Gastrocnemius medialis (tissue), 4 donors: Measurements from ENCODE around the gene MYO9A. TPM values are rescaled to one million over a fixed set of nuclear protein-coding genes. Genes with fewer than 3 reads are reported as not detected.
"Not testable (repeated sequence)": the region's sequence is repeated elsewhere in the genome, so short reads cannot be mapped to it uniquely, and the experiment has no call there.

Experiments
- ATAC-seq, 2 donors: fragments of 150-250 bp; one replicate each; pipeline ENCODE4 v1.9.1; 2016
- DNase-seq, 2 donors: peaks; one replicate each; pipeline ENCODE4 v3.0.0-alpha.2; 2019
- H3K27ac ChIP-seq, 4 donors: fragments of 200-600 bp; sonication (generic); 1 replicate in 1 of 4; 2 replicates in 3 of 4; pipeline ENCODE4 v1.5.1; 2016 to 2018; ENCODE audit warnings: mild to moderate bottlenecking in 2 of 4, moderate library complexity in 1 of 4
- H3K27me3 ChIP-seq, 3 donors: fragments of 200-600 bp; sonication (generic) in 2 of 3; 1 replicate in 1 of 3; 2 replicates in 2 of 3; pipeline versions ENCODE4 v1.5.1 to v1.6.0; 2016 to 2019; ENCODE audit warnings: mild to moderate bottlenecking in 1 of 3, moderate library complexity in 1 of 3
- H3K36me3 ChIP-seq, 2 donors: fragments of 200-600 bp; sonication (generic) in 1 of 2; one replicate each; pipeline ENCODE4 v1.5.1; 2017 to 2018
- H3K4me1 ChIP-seq, 2 donors: fragments of 200-600 bp; sonication (generic) in 1 of 2; one replicate each; pipeline ENCODE4 v1.5.1; 2016 to 2017; ENCODE audit warnings: mild to moderate bottlenecking in 2 of 2
- H3K4me3 ChIP-seq, 4 donors: fragments of 200-600 bp; sonication (generic) in 3 of 4; 1 replicate in 1 of 4; 2 replicates in 3 of 4; pipeline ENCODE4 v1.5.1; 2016 to 2019; ENCODE audit warnings: mild to moderate bottlenecking in 2 of 4
- H3K9me3 ChIP-seq, 3 donors: fragments of 200-600 bp; sonication (generic) in 2 of 3; 1 replicate in 1 of 3; 2 replicates in 2 of 3; pipeline ENCODE4 v1.5.1; 2016 to 2019
- POLR2A ChIP-seq, 2 donors: fragments of 450-650 bp; IDR thresholded peaks; one replicate each; pipeline ENCODE4 v1.6.1; 2017; ENCODE audit warnings: antibody characterized with exemption in 2 of 2, mild to moderate bottlenecking in 2 of 2, moderate library complexity in 2 of 2
- in situ Hi-C, 4 donors: fragments of 200-750 bp; cut with MboI; loops; one replicate each; pipeline versions ENCODE4 v1.15.0 to v1.8.0; 2017; ENCODE audit warnings: low sequenced_read_pairs in 4 of 4
- intact Hi-C: fragments of 100-400 bp; cut with DNase I; formaldehyde crosslinking; loops from one replicate; pipeline ENCODE4 v1.15.1; 2023; ENCODE audit warnings: low total_unique reads
- total RNA-seq, 4 donors: library from RNA; depleted of rRNA; stranded (reverse); fragments of >200 nt; gene quantifications; one replicate each; pipeline versions ENCODE4 v1.1.0 to v1.2.3, GENCODE V29; 2016
- TF ChIP-seq, protein P1 (sequence below), 5 experiments: fragments of 450-650 bp in 3 of 5; fragments of 200-600 bp in 2 of 5; sonication (generic) in 2 of 5; IDR thresholded peaks in 4 of 5; conservative IDR thresholded peaks in 1 of 5; 1 replicate in 4 of 5; 2 replicates in 1 of 5; pipeline ENCODE4 v1.5.1; 2016 to 2019; ENCODE audit warnings: antibody characterized with exemption in 5 of 5, mild to moderate bottlenecking in 3 of 5, moderate library complexity in 3 of 5

The MYO9A gene
- total RNA-seq, 4 donors from 2014 or later, result 21.0 to 40.9 (median 24.2) TPM

GRCh38 chr15:72077950-72078349 lies 40.0 kb downstream of the MYO9A start:
- Histone ChIP-seq H3K4me1 (peaks cover 16 to 21% of the 10 kb centered on the region in 2 donors), H3K27me3 (no peaks in the 10 kb centered on the region), H3K27ac (no peak overlapping the region), H3K4me3 (no peak overlapping the region), H3K9me3 (no peaks in the 10 kb centered on the region), H3K36me3 (no peaks in the 10 kb centered on the region)
- ATAC-seq (no peak), DNase-seq (no peak)
- intact Hi-C loops, result no loop called here
- in situ Hi-C loops, result no loop called here
- TF ChIP-seq, protein P1, sequence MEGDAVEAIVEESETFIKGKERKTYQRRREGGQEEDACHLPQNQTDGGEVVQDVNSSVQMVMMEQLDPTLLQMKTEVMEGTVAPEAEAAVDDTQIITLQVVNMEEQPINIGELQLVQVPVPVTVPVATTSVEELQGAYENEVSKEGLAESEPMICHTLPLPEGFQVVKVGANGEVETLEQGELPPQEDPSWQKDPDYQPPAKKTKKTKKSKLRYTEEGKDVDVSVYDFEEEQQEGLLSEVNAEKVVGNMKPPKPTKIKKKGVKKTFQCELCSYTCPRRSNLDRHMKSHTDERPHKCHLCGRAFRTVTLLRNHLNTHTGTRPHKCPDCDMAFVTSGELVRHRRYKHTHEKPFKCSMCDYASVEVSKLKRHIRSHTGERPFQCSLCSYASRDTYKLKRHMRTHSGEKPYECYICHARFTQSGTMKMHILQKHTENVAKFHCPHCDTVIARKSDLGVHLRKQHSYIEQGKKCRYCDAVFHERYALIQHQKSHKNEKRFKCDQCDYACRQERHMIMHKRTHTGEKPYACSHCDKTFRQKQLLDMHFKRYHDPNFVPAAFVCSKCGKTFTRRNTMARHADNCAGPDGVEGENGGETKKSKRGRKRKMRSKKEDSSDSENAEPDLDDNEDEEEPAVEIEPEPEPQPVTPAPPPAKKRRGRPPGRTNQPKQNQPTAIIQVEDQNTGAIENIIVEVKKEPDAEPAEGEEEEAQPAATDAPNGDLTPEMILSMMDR (IDR thresholded peaks at IDR 0.05 in 4 of 5, conservative IDR thresholded peaks at IDR 0.05 in 1 of 5), result no peak
- no peak for TF ChIP-seq POLR2A (IDR thresholded peaks at IDR 0.05)

DNA sequence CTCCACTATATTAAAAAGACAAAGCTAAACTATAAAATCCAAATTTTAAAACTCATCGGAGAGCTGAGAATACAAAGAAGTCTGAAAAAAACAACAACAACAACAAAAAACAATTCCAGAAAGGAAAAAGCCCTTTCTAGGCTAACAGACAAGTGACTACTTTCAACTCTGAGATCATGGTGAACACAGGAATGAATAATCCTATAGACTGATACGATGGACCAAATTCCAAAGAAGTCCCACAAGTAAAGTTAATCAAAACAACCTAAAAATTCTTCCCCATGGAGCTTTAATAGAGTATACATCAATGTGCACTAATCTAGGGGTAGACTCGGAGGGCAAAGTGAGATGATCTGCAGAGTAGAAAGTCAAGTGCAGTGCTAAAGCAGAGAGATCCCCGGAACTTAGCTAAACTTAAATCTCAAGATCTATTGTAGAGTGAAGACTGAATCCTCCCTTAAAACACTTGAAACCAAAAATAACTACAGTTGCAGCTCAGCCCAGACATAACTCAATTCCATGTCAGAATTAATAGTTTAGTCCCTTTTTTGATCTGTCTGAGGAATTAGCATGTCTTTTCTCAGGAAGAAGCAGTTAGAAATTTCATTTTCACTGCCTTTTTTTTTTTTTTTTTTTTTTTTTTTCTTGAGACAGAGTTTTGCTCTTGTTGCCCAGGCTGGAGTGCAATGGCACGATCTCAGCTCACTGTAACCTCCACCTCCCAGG lies 43.5 kb downstream of the MYO9A start:
- Histone ChIP-seq H3K4me1 (peaks cover 6 to 9% of the 10 kb centered on the region in 2 donors), H3K36me3 (no peaks in the 10 kb centered on the region), H3K27me3 (no peaks in the 10 kb centered on the region), H3K9me3 (no peaks in the 10 kb centered on the region), H3K4me3 (no peak overlapping the region), H3K27ac (no peak overlapping the region)
- TF ChIP-seq, protein P1 (IDR thresholded peaks at IDR 0.05 in 4 of 5, conservative IDR thresholded peaks at IDR 0.05 in 1 of 5), result no peak
- TF ChIP-seq POLR2A (IDR thresholded peaks at IDR 0.05), result no peak
- DNase-seq, result no peak
- in situ Hi-C loops, result no loop called here
- ATAC-seq, result no peak
- intact Hi-C loops, result no loop called here

DNA sequence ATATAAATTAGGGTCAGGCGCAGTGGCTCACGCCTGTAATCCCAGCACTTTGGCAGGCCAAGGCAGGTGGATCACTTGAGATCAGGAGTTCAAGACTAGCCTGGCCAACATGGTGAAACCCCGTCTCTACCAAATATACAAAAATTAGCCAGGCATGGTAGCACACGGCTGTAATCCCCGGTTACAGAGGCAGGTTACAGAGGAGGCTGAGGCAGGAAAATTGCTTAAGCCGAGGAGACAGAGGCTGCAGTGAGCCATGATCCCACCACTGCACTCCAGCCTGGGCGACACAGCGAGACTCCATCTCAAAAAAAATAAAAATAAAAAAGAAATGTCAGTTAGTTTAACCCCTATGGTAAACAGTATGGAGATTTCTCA lies 46.5 kb downstream of the MYO9A start:
- H3K27ac ChIP-seq, H3K27me3 ChIP-seq, H3K9me3 ChIP-seq, in situ Hi-C loops, intact Hi-C loops, ATAC-seq, H3K4me3 ChIP-seq, H3K36me3 ChIP-seq, DNase-seq: not testable (repeated sequence)
- H3K4me1 ChIP-seq, result peaks cover 15 to 18% of the 10 kb centered on the region in 2 donors

DNA sequence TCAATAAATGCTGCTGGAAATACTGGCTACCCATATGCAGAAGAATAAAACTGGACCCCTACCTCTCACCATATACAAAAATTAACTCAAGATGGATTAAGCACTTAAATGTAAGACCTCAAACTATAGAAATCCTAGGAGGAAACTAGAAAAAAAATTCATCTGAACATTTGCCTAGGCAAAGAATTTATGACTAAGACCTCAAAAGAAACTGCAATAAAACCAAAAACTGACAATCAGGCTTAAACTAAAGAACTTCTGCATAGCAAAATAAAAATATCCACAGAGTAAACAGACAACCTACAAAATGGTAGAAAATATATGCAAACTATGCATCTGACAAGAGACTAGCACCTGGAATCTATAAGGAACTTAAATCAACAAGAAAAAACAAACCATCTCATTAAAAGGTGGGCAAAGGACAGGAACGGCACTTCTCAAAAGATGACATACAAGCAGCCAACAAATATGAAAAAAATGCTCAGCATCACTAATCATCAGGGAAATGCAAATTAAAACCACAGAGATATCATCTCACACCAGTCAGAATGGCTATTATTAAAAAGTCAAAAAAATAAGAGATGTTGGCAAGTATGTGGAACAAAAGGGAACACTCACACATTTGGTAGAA lies 47.0 kb downstream of the MYO9A start:
- Histone ChIP-seq H3K4me3 (no peak overlapping the region), H3K27me3 (no peaks in the 10 kb centered on the region), H3K4me1 (peaks cover 15 to 18% of the 10 kb centered on the region in 2 donors), H3K27ac (no peak overlapping the region), H3K9me3 (no peaks in the 10 kb centered on the region), H3K36me3 (no peaks in the 10 kb centered on the region)
- ATAC-seq (no peak), DNase-seq (no peak)
- TF ChIP-seq, protein P1 (IDR thresholded peaks at IDR 0.05 in 4 of 5, conservative IDR thresholded peaks at IDR 0.05 in 1 of 5), result no peak
- no peak for TF ChIP-seq POLR2A (IDR thresholded peaks at IDR 0.05)
- in situ Hi-C loops, result no loop called here
- intact Hi-C loops, result no loop called here

DNA sequence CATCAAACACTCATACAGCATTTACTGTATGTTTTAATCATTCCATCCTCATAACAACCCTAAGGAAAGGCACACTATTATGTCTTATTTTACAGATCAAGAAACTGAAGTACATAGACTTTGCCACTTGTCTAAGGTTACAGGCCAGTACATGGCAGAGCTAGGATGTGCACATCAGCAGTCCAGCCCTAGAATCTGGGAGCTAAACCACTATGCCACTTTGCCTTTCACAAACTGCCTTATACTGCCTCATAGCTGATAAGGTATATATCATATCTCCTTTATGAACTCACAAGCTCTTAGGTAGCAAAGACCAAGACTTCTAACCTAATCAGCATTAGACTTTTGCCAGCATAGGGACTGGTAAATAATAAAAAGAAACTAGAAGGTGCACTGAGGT lies 49.1 kb downstream of the MYO9A start:
- Histone ChIP-seq H3K4me3 (no peak overlapping the region), H3K27ac (peak overlapping the region in 1 of 4 donors; percentile 7), H3K36me3 (no peaks in the 10 kb centered on the region), H3K9me3 (no peaks in the 10 kb centered on the region), H3K4me1 (peaks cover 9% of the 10 kb centered on the region in 2 donors), H3K27me3 (no peaks in the 10 kb centered on the region)
- in situ Hi-C loops, result no loop called here
- peak; percentile 26 to 81 for ATAC-seq
- no peak for TF ChIP-seq POLR2A (IDR thresholded peaks at IDR 0.05)
- TF ChIP-seq, protein P1 (IDR thresholded peaks at IDR 0.05 in 4 of 5, conservative IDR thresholded peaks at IDR 0.05 in 1 of 5), result no peak
- intact Hi-C loops, result no loop called here
- no peak for DNase-seq
